ENCODE results near the gene DCTN4. TPM values are rescaled to one million over a fixed set of nuclear protein-coding genes. Genes with fewer than 3 reads are reported as not detected.
"Not testable (repeated sequence)": the region's sequence is repeated elsewhere in the genome, so short reads cannot be mapped to it uniquely, and the experiment has no call there.

DCTN4 gene
- total RNA-seq, 1 donor = 66.2 TPM

- no peak for TF ChIP-seq CTCF (IDR thresholded peaks at IDR 0.05; ENCODE audit: extremely low read depth, low read depth, low read length)
- no peak overlapping the region for H3K4me2 ChIP-seq (ENCODE audit: insufficient read depth, low read length)
- DNase-seq (ENCODE audit: insufficient read length, low spot score, missing footprints) = peak; percentile 67
Measured at GRCh38 chr5:150751096-150751891, 7.5 kb downstream of the DCTN4 start.

DNA sequence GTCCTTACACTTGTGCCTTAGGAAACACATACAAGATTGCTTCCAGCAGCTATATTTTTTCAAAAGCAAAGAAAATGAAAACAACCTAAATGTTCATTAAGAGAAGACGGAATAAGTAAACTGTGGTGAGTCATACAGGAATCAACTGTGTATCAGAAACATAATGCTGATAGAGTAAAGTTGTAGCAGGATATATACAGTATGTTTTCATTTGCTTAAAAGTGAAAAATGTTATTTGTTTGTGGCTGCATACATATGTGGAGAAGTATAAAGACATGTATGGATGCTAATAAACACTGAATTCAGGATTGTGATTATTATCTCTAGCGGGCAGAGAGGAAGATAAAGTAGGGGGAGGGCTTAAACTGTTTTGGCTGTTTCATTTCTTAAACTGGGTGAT, 8.3 kb downstream of the DCTN4 start:
- no peak for TF ChIP-seq CTCF (IDR thresholded peaks at IDR 0.05; ENCODE audit: extremely low read depth, low read depth, low read length)
- H3K4me3 ChIP-seq (ENCODE audit: insufficient read depth, low read length) = no peak overlapping the region
- H3K4me1 ChIP-seq (ENCODE audit: insufficient read depth, low read length) = no peaks in the 10 kb centered on the region
- DNase-seq (ENCODE audit: insufficient read length, low spot score, missing footprints) = no peak
- no peak overlapping the region for H3K27ac ChIP-seq (ENCODE audit: low read depth, low read length)
- no peaks in the 10 kb centered on the region for H3K27me3 ChIP-seq (ENCODE audit: insufficient read depth, low read length)
- peaks cover 42% of the 10 kb centered on the region for H3K36me3 ChIP-seq (ENCODE audit: insufficient read depth, low read length)
- no peaks in the 10 kb centered on the region for H3K9me3 ChIP-seq (ENCODE audit: low read depth, low read length)
- peaks cover 62% of the 10 kb centered on the region for H3K79me2 ChIP-seq (ENCODE audit: insufficient read depth, low read length)
- H2AFZ ChIP-seq (ENCODE audit: low read length) = no peak overlapping the region
- no peak overlapping the region for H3K4me2 ChIP-seq (ENCODE audit: insufficient read depth, low read length)
- peaks cover 12% of the 10 kb centered on the region for H4K20me1 ChIP-seq (ENCODE audit: insufficient read depth, low read length)

More at GRCh38 chr5:150751096-150751891, 7.5 kb downstream of the DCTN4 start:
- no peaks in the 10 kb centered on the region for H3K4me1 ChIP-seq (ENCODE audit: insufficient read depth, low read length)
- H3K4me3 ChIP-seq (ENCODE audit: insufficient read depth, low read length) = no peak overlapping the region
- peaks cover 49% of the 10 kb centered on the region for H3K36me3 ChIP-seq (ENCODE audit: insufficient read depth, low read length)
- H4K20me1 ChIP-seq (ENCODE audit: insufficient read depth, low read length) = peaks cover 12% of the 10 kb centered on the region
- peaks cover 67% of the 10 kb centered on the region for H3K79me2 ChIP-seq (ENCODE audit: insufficient read depth, low read length)
- no peak overlapping the region for H2AFZ ChIP-seq (ENCODE audit: low read length)
- no peaks in the 10 kb centered on the region for H3K27me3 ChIP-seq (ENCODE audit: insufficient read depth, low read length)
- no peak overlapping the region for H3K27ac ChIP-seq (ENCODE audit: low read depth, low read length)
- no peaks in the 10 kb centered on the region for H3K9me3 ChIP-seq (ENCODE audit: low read depth, low read length)

GRCh38 chr5:150743142-150743488, 15.7 kb downstream of the DCTN4 start:
- not testable (repeated sequence) for H4K20me1 ChIP-seq (ENCODE audit: insufficient read depth, low read length); DNase-seq (ENCODE audit: insufficient read length, low spot score, missing footprints); H3K4me2 ChIP-seq (ENCODE audit: insufficient read depth, low read length); H3K27me3 ChIP-seq (ENCODE audit: insufficient read depth, low read length); H3K9me3 ChIP-seq (ENCODE audit: low read depth, low read length); H3K4me1 ChIP-seq (ENCODE audit: insufficient read depth, low read length); H2AFZ ChIP-seq (ENCODE audit: low read length); H3K36me3 ChIP-seq (ENCODE audit: insufficient read depth, low read length); H3K27ac ChIP-seq (ENCODE audit: low read depth, low read length); H3K4me3 ChIP-seq (ENCODE audit: insufficient read depth, low read length)
- H3K79me2 ChIP-seq (ENCODE audit: insufficient read depth, low read length) = peaks cover 47% of the 10 kb centered on the region

GRCh38 chr5:150742455-150743141, 16.2 kb downstream of the DCTN4 start:
- not testable (repeated sequence) for DNase-seq (ENCODE audit: insufficient read length, low spot score, missing footprints)

GRCh38 chr5:150740992-150741391, 17.8 kb downstream of the DCTN4 start:
- Histone ChIP-seq H3K36me3 (ENCODE audit: insufficient read depth, low read length) (peaks cover 5% of the 10 kb centered on the region), H3K79me2 (ENCODE audit: insufficient read depth, low read length) (peaks cover 66% of the 10 kb centered on the region)

More at GRCh38 chr5:150742455-150743141, 16.2 kb downstream of the DCTN4 start:
- H2AFZ ChIP-seq (ENCODE audit: low read length); H3K4me2 ChIP-seq (ENCODE audit: insufficient read depth, low read length); H3K4me3 ChIP-seq (ENCODE audit: insufficient read depth, low read length); H3K36me3 ChIP-seq (ENCODE audit: insufficient read depth, low read length); H3K27me3 ChIP-seq (ENCODE audit: insufficient read depth, low read length); H3K27ac ChIP-seq (ENCODE audit: low read depth, low read length); H3K4me1 ChIP-seq (ENCODE audit: insufficient read depth, low read length); H3K9me3 ChIP-seq (ENCODE audit: low read depth, low read length): not testable (repeated sequence)
- Histone ChIP-seq H3K79me2 (ENCODE audit: insufficient read depth, low read length) (peaks cover 52% of the 10 kb centered on the region), H4K20me1 (ENCODE audit: insufficient read depth, low read length) (peaks cover 11% of the 10 kb centered on the region)

More at GRCh38 chr5:150740992-150741391, 17.8 kb downstream of the DCTN4 start:
- Histone ChIP-seq H2AFZ (ENCODE audit: low read length) (no peak overlapping the region), H3K27ac (ENCODE audit: low read depth, low read length) (no peak overlapping the region), H4K20me1 (ENCODE audit: insufficient read depth, low read length) (peaks cover 22% of the 10 kb centered on the region), H3K27me3 (ENCODE audit: insufficient read depth, low read length) (no peaks in the 10 kb centered on the region), H3K4me2 (ENCODE audit: insufficient read depth, low read length) (no peak overlapping the region), H3K4me1 (ENCODE audit: insufficient read depth, low read length) (no peaks in the 10 kb centered on the region), H3K9me3 (ENCODE audit: low read depth, low read length) (no peaks in the 10 kb centered on the region), H3K4me3 (ENCODE audit: insufficient read depth, low read length) (no peak overlapping the region)
- no peak for DNase-seq (ENCODE audit: insufficient read length, low spot score, missing footprints)
- no peak for TF ChIP-seq CTCF (IDR thresholded peaks at IDR 0.05; ENCODE audit: extremely low read depth, low read depth, low read length)

All from osteoblast (primary cell).